Left ventricle myocardium superior (tissue), 1 donor: ENCODE data around the gene MYO15A. TPM values are rescaled to one million over a fixed set of nuclear protein-coding genes. Genes with fewer than 3 reads are reported as not detected.

ENCODE experiments used
- ATAC-seq: fragments of 200-7000 bp; cut with Tn5 transposase; one replicate; pipeline ENCODE4 v1.9.1; 2020; ENCODE audit warnings: mild to moderate bottlenecking, moderate library complexity
- DNase-seq: peaks from one replicate; pipeline ENCODE4 v3.0.0-alpha.2; 2020
- intact Hi-C: fragments of 100-400 bp; cut with micrococcal nuclease; formaldehyde crosslinking; loops from one replicate; pipeline ENCODE4 v1.11.0; 2022
- long read RNA-seq: library from polyadenylated mRNA; unstranded; transcript quantifications from one replicate; pipeline ENCODE4 v2.0.0, GENCODE V29; 2021
- total RNA-seq: library from RNA; stranded (reverse); fragmentation: NEBNext Ultra II Directional; extraction: Animal tissue kit (Norgen Biotek cat#: 25700); gene quantifications from one replicate; pipeline ENCODE4 v1.2.1, GENCODE V29; 2021
- donor health status: DM: no; HTN: yes; CAD: no; lungs with severe emphysema.

MYO15A gene
- 0.45 TPM for total RNA-seq
- long read RNA-seq: 0 reads

GRCh38 chr17:18108401-18109312 is at the start of gene MYO15A:
TSS of gene MYO15A (plus strand) at chr17:18108756. CDS start at chr17:18118801, 10,045 bp downstream.
- no peak for ATAC-seq
- intact Hi-C loops: no loop called here
- DNase-seq: no peak

GRCh38 chr17:18059283-18059682 is 49.3 kb upstream of the MYO15A start:
- ATAC-seq (no peak), DNase-seq (no peak)
- intact Hi-C loops: no loop called here

- DNase-seq (no peak), ATAC-seq (peak; percentile 81)
- intact Hi-C loops: no loop called here
These were observed 44.5 kb upstream of the MYO15A start for GRCh38 chr17:18064053-18064452.

GRCh38 chr17:18065546-18065945 is 43.0 kb upstream of the MYO15A start:
- ATAC-seq: no peak
- no peak for DNase-seq
- intact Hi-C loops: no loop called here

- DNase-seq (no peak), ATAC-seq (no peak)
- intact Hi-C loops: no loop called here
These were observed 41.7 kb upstream of the MYO15A start for GRCh38 chr17:18066866-18067265.

- intact Hi-C loops: no loop called here
- DNase-seq: no peak
- ATAC-seq: no peak
These were observed 39.5 kb upstream of the MYO15A start for GRCh38 chr17:18069101-18069500.

GRCh38 chr17:18070861-18071340 is 37.7 kb upstream of the MYO15A start:
- ATAC-seq (no peak), DNase-seq (no peak)
- intact Hi-C loops: no loop called here

- ATAC-seq (no peak), DNase-seq (no peak)
- intact Hi-C loops: no loop called here
These were observed 36.8 kb upstream of the MYO15A start for GRCh38 chr17:18071751-18072150.

- intact Hi-C loops: no loop called here
These were observed 33.8 kb upstream of the MYO15A start for GRCh38 chr17:18074566-18075272.

GRCh38 chr17:18076936-18077335 is 31.6 kb upstream of the MYO15A start:
- intact Hi-C loops: no loop called here
- DNase-seq (no peak), ATAC-seq (no peak)

More at GRCh38 chr17:18074566-18075272, 33.8 kb upstream of the MYO15A start:
- ATAC-seq (no peak), DNase-seq (no peak)

GRCh38 chr17:18079543-18079942 is 29.0 kb upstream of the MYO15A start:
- ATAC-seq (no peak), DNase-seq (no peak)
- intact Hi-C loops: no loop called here

- intact Hi-C loops: no loop called here
- ATAC-seq (no peak), DNase-seq (no peak)
These were observed 24.3 kb upstream of the MYO15A start for GRCh38 chr17:18084256-18084655.

- ATAC-seq (peak; percentile 97), DNase-seq (peak; percentile 95)
- intact Hi-C loops: no loop called here
These were observed 20.7 kb upstream of the MYO15A start, which contains the start of gene DRG2 for GRCh38 chr17:18087610-18088491. TSS of gene DRG2 (plus strand) at chr17:18087948. CDS start at chr17:18088024, 76 bp downstream.

GRCh38 chr17:18089613-18090012 is 18.9 kb upstream of the MYO15A start:
- intact Hi-C loops: no loop called here

GRCh38 chr17:18093616-18094408 is 14.7 kb upstream of the MYO15A start:
- DNase-seq (peak; percentile 78), ATAC-seq (peak; percentile 79)
- intact Hi-C loops: no loop called here

More at GRCh38 chr17:18089613-18090012, 18.9 kb upstream of the MYO15A start:
- ATAC-seq (no peak), DNase-seq (no peak)

GRCh38 chr17:18094409-18094807 is 14.1 kb upstream of the MYO15A start:
- intact Hi-C loops: no loop called here
- ATAC-seq: peak; percentile 7
- DNase-seq: no peak

- intact Hi-C loops: no loop called here
- no peak for DNase-seq
- ATAC-seq: no peak
These were observed 9.0 kb upstream of the MYO15A start for GRCh38 chr17:18099516-18099915.

GRCh38 chr17:18100616-18101015 is 7.9 kb upstream of the MYO15A start:
- DNase-seq (no peak), ATAC-seq (no peak)
- intact Hi-C loops: no loop called here
